Caco-2 (cell line): ENCODE measurements around the gene DROSHA. TPM values are rescaled to one million over a fixed set of nuclear protein-coding genes. Genes with fewer than 3 reads are reported as not detected.

Experiments
- BruUV-seq: library from RNA; stranded (reverse); fragments of 400-500 nt; replicated peaks from 2 replicates; lab custom pipeline; 2021; lab: Mats Ljungman, UMichigan
- CTCF ChIA-PET: fragments of 300-600 bp; sonication (Branson Sonifier 250); formaldehyde crosslinking; loops from one replicate; lab custom pipeline; 2022; ENCODE audit warnings: antibody characterized with exemption; lab: Charles Lee
- POLR2A ChIA-PET: fragments of 300-600 bp; sonication (Branson Sonifier 250); formaldehyde crosslinking; loops from one replicate; lab custom pipeline; 2022; ENCODE audit warnings: antibody characterized with exemption; lab: Charles Lee
- DNase-seq, 2 experiments: peaks; one replicate each; pipeline versions ENCODE4 v3.0.0 to v3.0.0-alpha.2; 2020 to 2022
- H3K27me3 ChIP-seq: replicated peaks from 2 replicates; pipeline ENCODE4 v1.6.0; 2011; ENCODE audit warnings: low read length; ENCODE audit not compliant: control insufficient read depth, insufficient read depth
- H3K36me3 ChIP-seq: 2 replicates; pipeline ENCODE4 v1.5.1; 2011; ENCODE audit warnings: low read length; ENCODE audit not compliant: control insufficient read depth, insufficient read depth
- H3K4me1 ChIP-seq: fragments of 250-450 bp; sonication (Bioruptor Pico); 2 replicates; pipeline ENCODE4 v1.5.1; 2020; ENCODE audit warnings: mild to moderate bottlenecking
- H3K4me3 ChIP-seq: 2 replicates; pipeline ENCODE4 v1.5.1; 2011; ENCODE audit warnings: low read depth, mild to moderate bottlenecking, control low read depth, low read length
- H3K9me3 ChIP-seq: fragments of 250-450 bp; sonication (Bioruptor Pico); 2 replicates; pipeline ENCODE4 v1.5.1; 2020; ENCODE audit warnings: mild to moderate bottlenecking, moderate library complexity
- H3K27ac Mint-ChIP-seq: one replicate; pipeline ENCODE4 v1.8.0; 2022; ENCODE audit warnings: mixed read lengths; ENCODE audit not compliant: unreplicated experiment
- H3K27me3 Mint-ChIP-seq: one replicate; pipeline ENCODE4 v1.8.0; 2022; ENCODE audit warnings: mixed read lengths; ENCODE audit not compliant: insufficient read depth, unreplicated experiment
- H3K36me3 Mint-ChIP-seq: one replicate; pipeline ENCODE4 v1.8.0; 2022; ENCODE audit warnings: mild to moderate bottlenecking, mixed read lengths; ENCODE audit not compliant: insufficient read depth, unreplicated experiment
- H3K4me1 Mint-ChIP-seq: one replicate; pipeline ENCODE4 v1.8.0; 2022; ENCODE audit warnings: low read depth, mixed read lengths; ENCODE audit not compliant: unreplicated experiment
- H3K4me3 Mint-ChIP-seq: one replicate; pipeline ENCODE4 v1.8.0; 2022; ENCODE audit warnings: mild to moderate bottlenecking, moderate library complexity, mixed read lengths; ENCODE audit not compliant: unreplicated experiment
- H3K9me3 Mint-ChIP-seq: one replicate; pipeline ENCODE4 v1.8.0; 2022; ENCODE audit warnings: mixed read lengths; ENCODE audit not compliant: unreplicated experiment
- intact Hi-C: fragments of 100-400 bp; cut with micrococcal nuclease; formaldehyde crosslinking; loops from one replicate; pipeline ENCODE4 v1.10.0; 2022; ENCODE audit not compliant: unreplicated experiment
- total RNA-seq: library from RNA; stranded (reverse); gene quantifications from 2 replicates; pipeline ENCODE4 v1.2.3, GENCODE V29; 2022
- TF ChIP-seq, protein P1 (sequence below), 2 experiments: fragments of 200-600 bp in 1 of 2; IDR thresholded peaks; 1 replicate in 1 of 2; 2 replicates in 1 of 2; pipeline versions ENCODE4 v1.5.1 to v1.8.0; 2011 to 2022; ENCODE audit warnings: antibody characterized with exemption in 1 of 2, control low read depth in 1 of 2, inconsistent platforms in 1 of 2, low read depth in 1 of 2, low read length in 1 of 2, mild to moderate bottlenecking in 1 of 2, moderate library complexity in 1 of 2; ENCODE audit not compliant: insufficient read depth in 1 of 2, severe bottlenecking in 1 of 2, unreplicated experiment in 1 of 2

DROSHA gene
- total RNA-seq, 1 experiment from 2014 or later: 88.4 TPM

DNA sequence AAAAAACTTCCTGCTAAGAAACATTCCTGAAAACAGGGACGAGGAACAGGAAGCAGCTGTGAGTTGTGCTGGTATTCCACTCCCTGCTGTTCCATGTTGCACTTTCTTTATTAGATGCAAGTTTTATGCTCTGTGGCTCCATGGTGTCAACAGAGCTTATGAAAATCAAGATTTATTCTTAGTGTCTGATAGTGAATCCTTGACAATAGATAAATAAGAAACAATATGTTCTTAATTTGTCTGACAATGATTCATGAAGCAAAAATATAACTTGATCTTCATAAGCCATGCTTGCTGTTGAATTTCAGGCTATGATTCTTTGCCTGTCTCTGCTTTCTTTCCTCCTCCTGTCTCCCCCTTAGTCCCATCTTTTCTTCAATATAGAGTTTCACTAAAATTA lies 119.6 kb downstream of the DROSHA start:
- ChIA-PET CTCF (no interaction called here), POLR2A (no interaction called here)
- H3K27me3 Mint-ChIP-seq: no peaks in the 10 kb centered on the region
- TF ChIP-seq, protein P1, sequence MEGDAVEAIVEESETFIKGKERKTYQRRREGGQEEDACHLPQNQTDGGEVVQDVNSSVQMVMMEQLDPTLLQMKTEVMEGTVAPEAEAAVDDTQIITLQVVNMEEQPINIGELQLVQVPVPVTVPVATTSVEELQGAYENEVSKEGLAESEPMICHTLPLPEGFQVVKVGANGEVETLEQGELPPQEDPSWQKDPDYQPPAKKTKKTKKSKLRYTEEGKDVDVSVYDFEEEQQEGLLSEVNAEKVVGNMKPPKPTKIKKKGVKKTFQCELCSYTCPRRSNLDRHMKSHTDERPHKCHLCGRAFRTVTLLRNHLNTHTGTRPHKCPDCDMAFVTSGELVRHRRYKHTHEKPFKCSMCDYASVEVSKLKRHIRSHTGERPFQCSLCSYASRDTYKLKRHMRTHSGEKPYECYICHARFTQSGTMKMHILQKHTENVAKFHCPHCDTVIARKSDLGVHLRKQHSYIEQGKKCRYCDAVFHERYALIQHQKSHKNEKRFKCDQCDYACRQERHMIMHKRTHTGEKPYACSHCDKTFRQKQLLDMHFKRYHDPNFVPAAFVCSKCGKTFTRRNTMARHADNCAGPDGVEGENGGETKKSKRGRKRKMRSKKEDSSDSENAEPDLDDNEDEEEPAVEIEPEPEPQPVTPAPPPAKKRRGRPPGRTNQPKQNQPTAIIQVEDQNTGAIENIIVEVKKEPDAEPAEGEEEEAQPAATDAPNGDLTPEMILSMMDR (IDR thresholded peaks at IDR 0.05; ENCODE audit: insufficient read depth in 1 of 2, low read depth in 1 of 2, low read length in 1 of 2, severe bottlenecking in 1 of 2, unreplicated experiment in 1 of 2): no peak
- Histone ChIP-seq H3K27me3 (no peaks in the 10 kb centered on the region), H3K9me3 (no peaks in the 10 kb centered on the region), H3K4me3 (no peak overlapping the region), H3K36me3 (no peaks in the 10 kb centered on the region), H3K4me1 (peaks cover 8% of the 10 kb centered on the region; the same call in 1 of the 2 replicates)
- BruUV-seq: no TSS peak
- intact Hi-C loops: no loop called here
- H3K27ac Mint-ChIP-seq: no peak overlapping the region
- H3K4me3 Mint-ChIP-seq: no peak overlapping the region
- H3K9me3 Mint-ChIP-seq: no peaks in the 10 kb centered on the region
- peaks cover 33% of the 10 kb centered on the region for H3K36me3 Mint-ChIP-seq
- no peak for DNase-seq
- no peaks in the 10 kb centered on the region for H3K4me1 Mint-ChIP-seq

DNA sequence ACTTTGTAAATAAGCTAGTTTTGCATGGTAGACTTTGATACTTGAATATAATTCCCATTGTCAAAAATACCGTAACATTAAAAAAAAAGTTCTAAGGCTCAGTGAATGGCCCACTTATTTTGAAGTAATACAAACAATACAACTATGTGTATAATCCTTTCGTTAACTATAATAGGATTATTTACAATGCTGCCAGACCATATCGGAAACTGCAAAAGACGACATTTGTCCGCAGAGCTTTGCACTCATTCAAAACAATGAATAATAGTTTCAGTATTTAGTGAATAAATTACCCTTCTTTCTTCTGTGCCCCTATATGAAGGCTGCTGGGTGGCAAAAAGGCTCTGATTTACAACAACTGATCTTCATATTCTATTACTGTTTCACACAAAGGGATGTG lies 121.8 kb downstream of the DROSHA start:
- no TSS peak for BruUV-seq
- intact Hi-C loops: no loop called here
- H3K27ac Mint-ChIP-seq: no peak overlapping the region
- Histone ChIP-seq H3K27me3 (no peaks in the 10 kb centered on the region), H3K36me3 (no peaks in the 10 kb centered on the region), H3K4me3 (no peak overlapping the region), H3K4me1 (peaks cover 8% of the 10 kb centered on the region; the same call in 1 of the 2 replicates), H3K9me3 (no peaks in the 10 kb centered on the region)
- H3K4me1 Mint-ChIP-seq: no peaks in the 10 kb centered on the region
- ChIA-PET POLR2A (no interaction called here), CTCF (no interaction called here)
- H3K36me3 Mint-ChIP-seq: peaks cover 33% of the 10 kb centered on the region
- no peaks in the 10 kb centered on the region for H3K27me3 Mint-ChIP-seq
- H3K4me3 Mint-ChIP-seq: no peak overlapping the region
- no peaks in the 10 kb centered on the region for H3K9me3 Mint-ChIP-seq
- DNase-seq: no peak
- TF ChIP-seq, protein P1 (IDR thresholded peaks at IDR 0.05; ENCODE audit: insufficient read depth in 1 of 2, low read depth in 1 of 2, low read length in 1 of 2, severe bottlenecking in 1 of 2, unreplicated experiment in 1 of 2): no peak

DNA sequence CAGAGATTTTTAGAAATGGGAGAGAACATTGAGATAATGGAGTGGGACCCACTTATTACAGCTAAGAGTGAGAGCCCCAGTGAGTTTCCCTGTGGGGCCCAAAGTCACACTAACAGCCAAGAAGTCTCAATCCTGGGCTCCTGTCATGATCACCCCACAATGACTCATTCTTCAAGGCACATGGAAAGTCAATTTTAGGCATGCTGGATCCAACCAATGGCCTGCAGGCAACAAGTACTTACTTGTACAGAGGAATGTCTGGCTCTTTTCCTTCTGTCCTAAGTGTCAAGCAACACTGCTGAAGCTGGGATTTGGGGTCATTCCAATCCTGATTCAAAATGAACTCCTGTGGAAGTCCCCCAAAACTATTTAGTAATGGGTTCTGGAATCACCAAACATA lies 123.1 kb downstream of the DROSHA start:
- H3K27ac Mint-ChIP-seq: no peak overlapping the region
- ChIA-PET POLR2A (no interaction called here), CTCF (no interaction called here)
- DNase-seq: no peak
- H3K4me3 Mint-ChIP-seq: no peak overlapping the region
- H3K36me3 ChIP-seq: no peaks in the 10 kb centered on the region
- no TSS peak for BruUV-seq
- no peaks in the 10 kb centered on the region for H3K9me3 Mint-ChIP-seq
- H3K4me1 ChIP-seq: peaks cover 8% of the 10 kb centered on the region; the same call in 1 of the 2 replicates
- H3K4me3 ChIP-seq: no peak overlapping the region
- H3K27me3 ChIP-seq: no peaks in the 10 kb centered on the region
- no peaks in the 10 kb centered on the region for H3K4me1 Mint-ChIP-seq
- TF ChIP-seq, protein P1 (IDR thresholded peaks at IDR 0.05; ENCODE audit: insufficient read depth in 1 of 2, low read depth in 1 of 2, low read length in 1 of 2, severe bottlenecking in 1 of 2, unreplicated experiment in 1 of 2): no peak
- H3K27me3 Mint-ChIP-seq: no peaks in the 10 kb centered on the region
- no peaks in the 10 kb centered on the region for H3K9me3 ChIP-seq
- H3K36me3 Mint-ChIP-seq: peaks cover 43% of the 10 kb centered on the region
- intact Hi-C loops: no loop called here
